Prostate gland (tissue), 2 donors: ENCODE results near the gene FBXO17.

Source experiments
- CTCF ChIP-seq, 4 experiments: fragments of 200-600 bp in 2 of 4; fragments of 450-650 bp in 2 of 4; sonication (generic) in 2 of 4; IDR thresholded peaks; 1 replicate in 3 of 4; 2 replicates in 1 of 4; pipeline ENCODE4 v1.5.1; 2016 to 2019; ENCODE audit warnings: antibody characterized with exemption in 4 of 4, mild to moderate bottlenecking in 2 of 4, moderate library complexity in 2 of 4
- POLR2A ChIP-seq: fragments of 450-650 bp; IDR thresholded peaks from one replicate; pipeline ENCODE4 v1.6.1; 2016; ENCODE audit warnings: antibody characterized with exemption, mild to moderate bottlenecking
- POLR2AphosphoS5 ChIP-seq: sonication (generic); formaldehyde crosslinking; IDR thresholded peaks from one replicate; pipeline ENCODE4 v1.6.1; 2017; ENCODE audit warnings: antibody characterized with exemption

- TF ChIP-seq CTCF (IDR thresholded peaks at IDR 0.05) (no peak), POLR2AphosphoS5 (no peak), POLR2A (no peak)
These were observed 35.6 kb downstream of the FBXO17 start for GRCh38 chr19:38939957-38940356.
